Fibroblast of skin of back (primary cell): ENCODE data around the gene NLRC5.

Source experiments
- DNase-seq: peaks from one replicate; pipeline ENCODE4 v3.0.0-alpha.2; 2013

Gene NLRC5

GRCh38 chr16:57127037-57127763 is 137.8 kb downstream of the NLRC5 start:
- DNase-seq, result no peak

GRCh38 chr16:57127836-57128235 is 138.5 kb downstream of the NLRC5 start:
- DNase-seq, result no peak

GRCh38 chr16:57128771-57129389 is 139.5 kb downstream of the NLRC5 start:
- no peak for DNase-seq

- no peak for DNase-seq
Measured at GRCh38 chr16:57130950-57131321, 141.6 kb downstream of the NLRC5 start.

- no peak for DNase-seq
Measured at GRCh38 chr16:57131351-57131970, 142.1 kb downstream of the NLRC5 start.

GRCh38 chr16:57132470-57132869 is 143.1 kb downstream of the NLRC5 start:
- no peak for DNase-seq

GRCh38 chr16:57133031-57133430 is 143.7 kb downstream of the NLRC5 start:
- no peak for DNase-seq
